Muscle of arm (tissue), 12 donors: ENCODE data around the gene CCDC51. TPM values are rescaled to one million over a fixed set of nuclear protein-coding genes. Genes with fewer than 3 reads are reported as not detected.
A peak's percentile ranks its signal among the peaks of the same experiment; 100 is the strongest.
"Not testable (repeated sequence)": the region's sequence is repeated elsewhere in the genome, so short reads cannot be mapped to it uniquely, and the experiment has no call there.

Source experiments
- DNase-seq: peaks from one replicate; pipeline ENCODE4 v3.0.0-alpha.2; 2013
- polyA plus RNA-seq, 12 donors: library from polyadenylated mRNA; unstranded; fragments of 120-200 nt; gene quantifications; one replicate each; pipeline ENCODE4 v1.2.1, GENCODE V29; 2013; ENCODE audit not compliant: insufficient read length in 12 of 12

The CCDC51 gene
- polyA plus RNA-seq, 12 donors, result 8.9 to 22.3 (median 11.0) TPM; not detected in 1

DNA sequence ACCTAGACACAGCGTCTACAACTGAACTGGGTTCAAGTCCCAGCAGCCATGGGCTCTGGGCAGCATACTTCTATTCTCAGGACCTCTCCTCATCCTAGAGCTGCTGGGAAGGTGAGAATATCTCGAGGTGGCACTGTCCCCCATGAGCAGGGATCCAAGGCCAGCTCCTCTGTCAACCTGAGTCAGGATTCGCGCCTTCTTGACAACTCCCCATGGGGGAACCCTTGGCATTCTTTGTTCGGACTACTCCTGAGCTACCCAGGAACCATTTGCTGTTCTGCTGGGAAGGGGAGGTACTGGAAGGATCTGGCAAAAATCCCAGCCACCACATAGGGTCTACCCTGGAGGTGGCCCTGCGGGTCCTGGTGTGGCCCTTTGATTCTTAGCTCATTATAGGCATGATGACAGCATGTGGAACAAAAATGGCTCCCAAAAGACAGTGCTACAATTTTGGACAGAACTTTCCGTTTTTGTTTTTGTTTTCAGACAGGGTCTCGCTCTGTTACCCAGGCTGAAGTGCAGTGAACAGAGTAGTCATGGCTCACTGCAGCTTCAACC lies 32.3 kb downstream of the CCDC51 start:
- DNase-seq, result no peak

DNA sequence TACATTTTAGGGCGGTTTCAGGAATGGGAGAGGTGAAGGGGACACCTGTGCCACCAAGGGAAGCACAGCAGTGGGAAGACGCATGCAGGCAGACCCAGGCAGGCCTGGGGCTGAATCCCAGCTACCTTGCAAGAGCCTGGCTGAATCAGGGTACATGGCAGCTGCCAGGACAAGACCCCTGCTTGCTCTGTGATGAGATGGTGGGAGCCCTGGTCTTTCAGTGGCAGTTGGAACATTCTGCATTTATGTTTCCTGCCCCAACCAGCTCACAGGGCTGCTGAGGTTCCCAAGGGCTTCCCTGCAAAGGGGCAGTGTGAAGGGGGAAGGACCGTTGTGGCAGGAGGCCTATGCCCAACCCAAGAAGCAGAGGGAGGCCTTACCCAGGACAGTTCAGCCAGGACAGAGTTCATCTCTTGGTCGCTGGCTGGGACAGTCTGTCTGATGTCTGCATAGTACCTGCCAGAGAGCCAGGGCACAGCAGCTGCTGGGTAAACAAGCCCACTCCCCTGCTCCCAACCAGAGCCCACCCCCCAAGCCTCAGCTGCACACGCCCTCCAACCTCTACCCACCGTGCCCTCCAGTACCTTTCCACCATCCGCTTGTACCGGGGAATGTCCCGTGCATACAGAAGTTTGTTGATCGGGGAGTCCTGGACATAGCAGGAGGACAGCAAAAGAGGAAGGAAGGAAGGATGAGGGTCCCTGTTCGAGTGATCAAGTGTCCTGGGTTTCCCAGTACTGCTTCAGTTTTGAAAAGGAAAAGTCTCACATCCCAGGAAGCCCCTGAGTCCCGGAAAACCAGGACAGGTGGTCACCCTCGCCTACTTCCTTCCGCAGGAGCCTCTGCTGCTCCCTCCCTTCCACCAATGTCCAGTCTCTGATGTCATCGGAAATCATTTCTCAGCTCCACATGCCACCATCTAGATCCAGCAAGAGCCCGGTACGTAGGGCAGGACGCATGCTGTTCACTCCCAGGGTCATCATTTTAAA lies 33.2 kb downstream of the CCDC51 start:
- no peak for DNase-seq

DNA sequence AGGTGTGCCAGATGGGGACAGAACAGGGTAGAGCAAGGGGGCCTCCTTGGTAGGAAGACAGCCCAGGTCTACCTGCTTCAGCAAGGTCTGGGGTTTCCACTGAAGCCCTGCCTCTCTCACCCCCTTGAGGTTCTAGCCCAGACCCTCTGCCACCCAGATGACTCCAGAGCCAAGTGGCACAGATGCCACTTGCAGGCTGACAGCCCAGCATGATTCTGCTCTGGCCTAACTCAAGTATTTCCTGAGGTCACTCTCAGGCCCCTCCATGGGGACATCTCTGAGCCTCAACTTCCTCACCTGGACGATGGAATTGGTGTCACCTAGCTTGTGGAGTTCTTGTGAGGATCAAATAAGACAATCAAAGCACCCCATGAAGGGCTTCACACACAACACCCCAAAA lies 33.9 kb downstream of the CCDC51 start:
- no peak for DNase-seq

DNA sequence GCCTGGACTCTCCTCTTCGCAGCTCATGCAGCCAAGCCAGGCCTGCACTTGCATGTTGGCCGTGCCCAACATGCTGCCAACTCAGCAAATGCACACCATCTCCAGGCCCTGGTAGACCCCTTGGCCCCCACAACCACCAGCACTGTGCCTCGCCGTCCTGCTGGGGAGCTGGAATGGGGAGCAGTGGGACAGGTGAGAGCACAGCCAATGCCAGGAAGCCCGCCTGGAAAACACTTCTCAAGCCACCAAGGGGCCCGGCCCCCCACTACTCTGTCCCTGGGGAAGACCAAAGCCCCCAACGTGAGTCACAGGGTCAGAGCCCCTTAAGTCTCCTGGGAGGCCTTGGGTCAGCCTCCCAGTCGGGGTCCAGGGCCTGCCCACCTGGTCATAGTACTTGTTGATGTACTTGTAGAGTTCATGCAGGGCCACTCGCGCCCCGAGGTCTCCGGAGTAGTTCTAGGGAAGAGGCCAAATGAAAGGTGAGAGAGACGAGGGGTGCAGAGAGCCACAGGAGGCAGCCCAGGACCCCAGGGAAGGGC lies 34.5 kb downstream of the CCDC51 start:
- no peak for DNase-seq

DNA sequence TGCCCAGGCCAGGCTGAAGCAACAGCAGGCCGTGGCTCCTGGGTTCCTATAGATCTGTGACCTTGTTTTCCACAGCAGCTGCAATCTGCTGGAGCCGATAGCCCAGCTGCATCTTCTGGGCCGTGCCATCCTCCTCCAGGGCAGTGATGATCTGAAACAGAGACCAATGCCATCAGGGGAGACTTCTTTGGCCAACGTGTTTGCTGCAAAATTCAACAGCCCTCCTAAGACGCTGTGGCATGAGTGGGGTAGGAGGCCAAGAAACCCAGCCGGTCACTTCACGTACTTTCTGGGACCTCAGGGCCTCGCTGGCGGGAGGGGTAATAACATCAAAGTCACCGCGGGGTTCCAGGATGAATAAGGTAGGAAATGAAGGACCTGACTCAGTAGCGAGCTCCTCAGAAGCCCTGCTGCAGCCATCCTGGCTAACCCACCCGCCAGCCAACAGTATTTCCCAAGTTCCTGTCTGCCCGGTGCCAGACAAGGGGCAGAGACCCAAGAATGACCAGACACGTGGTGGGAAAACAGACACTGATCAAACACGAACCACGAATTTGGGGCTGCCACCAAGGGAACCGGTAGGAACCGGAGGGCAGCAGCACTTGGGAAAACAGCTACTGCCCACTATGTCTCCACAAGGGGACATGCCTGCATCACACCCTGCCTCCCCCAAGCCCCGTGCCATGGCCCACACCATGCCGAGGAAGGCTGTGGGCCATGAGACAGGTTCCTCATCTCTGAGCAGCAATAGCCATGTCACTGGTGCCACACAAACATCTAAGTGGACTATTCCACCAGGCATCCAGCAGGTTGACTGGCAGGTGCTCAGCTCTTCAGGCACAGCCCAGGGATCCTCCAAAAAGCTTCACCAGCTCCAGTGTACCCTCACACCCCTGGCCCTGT lies 35.2 kb downstream of the CCDC51 start:
- no peak for DNase-seq

DNA sequence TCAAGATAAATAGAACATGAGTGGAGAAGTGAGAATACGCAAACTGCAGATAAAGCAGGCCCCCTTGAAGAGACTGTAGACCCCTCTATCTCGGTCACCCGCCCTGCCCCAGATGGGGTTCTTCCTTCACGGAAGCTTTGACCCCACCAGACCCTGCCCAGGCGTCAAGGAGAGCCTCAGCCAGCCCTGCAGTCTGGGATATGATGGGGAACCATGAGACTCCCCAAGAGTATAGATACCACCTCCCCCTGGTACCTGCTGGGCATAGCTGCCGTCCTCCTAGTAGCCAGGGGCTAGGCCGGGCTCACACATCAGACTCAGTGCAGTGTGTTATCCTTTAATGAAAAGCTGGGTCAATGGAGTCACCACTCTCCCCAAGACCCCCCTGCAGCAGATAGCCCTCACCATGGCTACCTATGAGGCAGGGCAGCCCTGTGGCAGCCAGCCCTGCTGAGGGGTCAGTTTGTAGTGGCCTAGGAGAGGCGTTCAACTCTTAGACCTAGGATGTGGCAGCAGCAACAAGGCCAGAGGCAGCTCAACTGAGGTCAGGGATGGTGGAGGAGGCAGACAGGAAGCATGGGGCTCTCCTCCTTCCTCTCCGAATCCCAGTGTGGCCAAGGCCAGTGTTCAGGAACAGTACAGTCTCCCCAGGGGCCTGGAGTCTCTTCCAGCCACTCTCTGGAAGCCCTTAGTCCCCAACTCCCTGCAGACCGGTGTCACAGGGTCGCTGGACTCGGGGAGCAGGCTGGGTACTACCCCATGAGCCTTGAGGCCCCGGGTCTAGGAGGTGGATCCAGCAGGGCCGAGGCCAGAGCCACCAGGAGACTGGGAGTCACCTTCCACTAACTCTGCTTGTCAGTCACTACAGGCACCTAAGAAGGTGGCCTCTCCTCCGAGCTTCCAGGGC lies 36.1 kb downstream of the CCDC51 start:
- DNase-seq, result no peak

DNA sequence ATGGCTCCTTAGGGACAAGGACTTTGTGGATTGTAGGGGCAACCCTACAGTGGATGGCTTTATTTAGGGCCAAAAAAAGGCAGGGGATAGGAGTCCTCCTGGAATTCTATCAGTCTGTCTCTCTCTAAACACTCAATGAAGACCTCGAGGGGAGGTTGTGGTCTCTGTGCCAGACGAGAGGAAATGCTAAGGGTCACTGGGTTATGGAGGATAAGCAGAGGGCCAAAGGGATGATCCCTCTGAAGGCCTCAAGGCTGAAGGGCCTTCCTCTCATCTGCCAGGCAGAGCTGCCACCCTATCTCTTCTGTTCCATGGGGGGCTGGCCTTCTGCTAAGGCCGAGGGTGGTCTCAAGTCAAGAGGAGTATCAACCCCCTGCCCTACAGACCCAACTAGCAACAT lies 37.0 kb downstream of the CCDC51 start:
- no peak for DNase-seq

DNA sequence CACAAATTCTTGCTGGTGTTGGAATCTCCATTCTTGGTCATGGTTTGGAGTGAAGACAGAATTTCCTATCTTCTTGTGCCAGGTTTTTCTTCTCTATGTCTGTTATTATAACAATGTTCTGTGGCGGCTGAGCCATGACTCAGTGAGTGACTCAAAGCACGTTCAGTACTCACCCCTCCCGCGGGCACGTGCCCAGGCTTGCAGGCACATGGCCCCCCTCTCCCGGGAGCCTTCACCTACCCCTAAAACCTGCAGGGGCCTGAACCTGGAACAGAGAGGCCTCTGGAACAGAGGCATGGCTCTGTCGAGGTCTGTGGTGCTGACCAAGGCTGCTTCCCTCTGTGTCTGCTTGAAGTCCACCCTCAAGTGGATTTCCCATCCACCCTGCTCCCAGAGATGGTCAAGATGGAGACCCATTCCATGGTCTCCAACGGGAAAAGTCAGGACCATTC lies 37.6 kb downstream of the CCDC51 start:
- peak; percentile 27 for DNase-seq

DNA sequence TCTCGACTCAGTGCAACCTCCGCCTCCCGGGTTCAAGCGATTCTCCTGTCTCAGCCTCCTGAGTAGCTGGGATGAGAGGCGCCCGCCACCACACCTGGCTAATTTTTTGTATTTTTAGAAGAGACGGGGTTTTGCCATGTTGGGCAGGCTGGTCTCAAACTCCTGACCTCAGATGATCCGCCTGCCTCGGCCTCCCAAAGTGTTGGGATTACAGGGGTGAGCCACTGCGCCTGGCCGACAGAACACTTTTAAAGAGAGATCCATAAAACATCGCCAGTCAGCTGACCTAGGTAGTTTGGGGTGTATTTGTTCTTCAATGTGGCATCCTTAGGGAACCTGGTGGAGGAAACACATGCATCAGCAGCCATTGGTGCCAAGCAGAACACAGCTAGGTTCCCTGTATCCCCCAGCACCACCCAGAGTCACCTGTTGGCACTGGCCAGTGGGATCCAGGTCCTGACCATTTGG lies 38.5 kb downstream of the CCDC51 start:
- not testable (repeated sequence) for DNase-seq

DNA sequence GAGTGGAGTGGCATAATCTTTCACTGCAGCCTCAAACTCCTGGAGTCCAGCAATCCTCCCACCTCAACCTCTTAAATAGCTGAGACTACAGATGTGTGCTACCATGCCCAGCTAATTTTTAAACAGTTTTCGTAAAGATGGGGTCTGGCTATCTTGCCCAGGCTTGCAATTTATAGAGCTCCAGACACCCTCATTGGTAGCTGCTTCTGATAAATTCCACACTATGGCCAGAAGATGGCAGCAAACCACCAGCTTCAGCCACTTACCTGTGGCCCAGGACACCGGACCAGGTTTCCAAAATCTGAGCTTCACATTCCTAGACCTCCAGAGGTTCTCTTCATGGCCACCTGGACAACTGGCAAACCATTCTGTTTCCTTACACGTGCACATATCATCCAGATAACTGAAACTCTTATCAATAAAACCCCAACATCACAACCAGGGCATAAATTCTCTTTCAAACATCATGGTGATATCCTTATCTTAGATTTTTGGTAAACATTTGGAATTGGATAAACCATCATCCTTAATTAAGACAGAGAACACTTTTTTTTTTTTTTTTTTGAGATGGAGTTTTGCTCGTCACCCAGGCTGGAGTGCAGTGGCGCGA lies 39.0 kb downstream of the CCDC51 start:
- peak; percentile 41 for DNase-seq

DNA sequence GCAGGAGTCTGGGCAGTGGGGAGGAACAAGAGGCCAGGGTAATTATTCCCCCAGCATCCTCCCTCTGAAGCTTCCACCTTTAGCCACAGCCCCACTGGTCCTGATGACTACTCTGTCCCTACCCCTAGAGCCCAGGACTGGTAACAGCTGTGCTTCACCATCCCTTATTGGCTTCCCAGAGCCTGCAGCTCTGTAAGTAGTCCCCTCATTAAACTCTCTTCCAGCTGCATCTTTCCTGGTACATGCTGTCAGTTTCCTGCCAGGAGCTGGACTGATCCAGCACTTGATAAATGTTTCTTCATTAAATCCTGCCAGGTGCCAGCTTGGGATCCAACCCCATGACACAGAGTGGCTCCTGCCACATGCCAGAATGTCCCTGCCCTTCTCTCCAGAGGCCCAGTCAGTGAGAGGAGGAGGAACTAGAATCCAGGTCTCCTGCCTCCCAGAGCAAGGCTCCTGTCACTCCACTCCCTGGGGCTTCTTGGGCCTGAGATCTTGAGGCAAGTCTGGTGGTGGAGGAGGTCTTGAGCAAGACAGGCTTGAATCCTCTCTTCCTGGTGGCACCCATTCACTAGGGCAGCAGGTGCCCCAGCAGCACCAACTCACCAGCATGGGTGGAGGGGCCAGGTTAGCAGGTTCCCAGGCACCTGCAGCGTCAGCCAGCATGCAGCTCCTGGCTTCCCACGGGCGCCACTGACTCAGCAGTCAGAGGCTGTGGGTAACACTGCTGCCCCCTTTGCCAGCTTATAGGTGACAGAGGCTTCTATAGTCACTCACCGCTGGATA lies 40.3 kb downstream of the CCDC51 start:
- no peak for DNase-seq

DNA sequence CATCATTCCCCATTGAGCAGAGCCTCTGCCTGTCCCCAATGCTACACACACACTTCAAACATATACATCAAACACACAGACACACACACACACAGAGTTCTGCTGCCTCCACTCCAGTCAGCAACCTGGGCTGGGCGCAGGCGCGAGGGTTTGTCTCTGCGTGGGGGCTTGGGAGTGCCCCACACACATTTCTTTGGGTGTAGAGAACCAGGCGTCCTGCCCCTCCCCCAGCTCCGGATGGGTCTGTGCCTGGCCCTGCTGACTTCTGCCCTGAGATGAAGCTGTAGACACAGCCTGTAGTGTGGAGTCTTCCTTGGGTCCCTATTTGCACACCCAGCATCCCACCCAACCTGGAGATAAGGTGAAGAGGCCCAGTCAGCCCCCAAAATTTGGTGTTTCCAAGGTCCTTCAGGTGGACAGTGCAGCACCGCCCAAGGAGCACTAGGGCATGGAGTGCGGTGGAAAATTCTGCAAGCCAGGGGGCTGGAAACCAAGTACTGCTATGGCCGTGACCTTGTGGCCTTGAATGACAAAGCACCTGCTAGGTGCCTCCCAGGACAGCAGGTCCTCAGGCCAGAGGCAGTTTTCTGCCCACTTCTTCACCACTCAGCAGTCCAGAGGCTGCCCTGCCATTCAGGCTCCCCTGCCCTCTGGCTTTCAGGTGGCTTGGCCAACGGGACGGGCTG lies 41.1 kb downstream of the CCDC51 start:
- DNase-seq, result no peak

DNA sequence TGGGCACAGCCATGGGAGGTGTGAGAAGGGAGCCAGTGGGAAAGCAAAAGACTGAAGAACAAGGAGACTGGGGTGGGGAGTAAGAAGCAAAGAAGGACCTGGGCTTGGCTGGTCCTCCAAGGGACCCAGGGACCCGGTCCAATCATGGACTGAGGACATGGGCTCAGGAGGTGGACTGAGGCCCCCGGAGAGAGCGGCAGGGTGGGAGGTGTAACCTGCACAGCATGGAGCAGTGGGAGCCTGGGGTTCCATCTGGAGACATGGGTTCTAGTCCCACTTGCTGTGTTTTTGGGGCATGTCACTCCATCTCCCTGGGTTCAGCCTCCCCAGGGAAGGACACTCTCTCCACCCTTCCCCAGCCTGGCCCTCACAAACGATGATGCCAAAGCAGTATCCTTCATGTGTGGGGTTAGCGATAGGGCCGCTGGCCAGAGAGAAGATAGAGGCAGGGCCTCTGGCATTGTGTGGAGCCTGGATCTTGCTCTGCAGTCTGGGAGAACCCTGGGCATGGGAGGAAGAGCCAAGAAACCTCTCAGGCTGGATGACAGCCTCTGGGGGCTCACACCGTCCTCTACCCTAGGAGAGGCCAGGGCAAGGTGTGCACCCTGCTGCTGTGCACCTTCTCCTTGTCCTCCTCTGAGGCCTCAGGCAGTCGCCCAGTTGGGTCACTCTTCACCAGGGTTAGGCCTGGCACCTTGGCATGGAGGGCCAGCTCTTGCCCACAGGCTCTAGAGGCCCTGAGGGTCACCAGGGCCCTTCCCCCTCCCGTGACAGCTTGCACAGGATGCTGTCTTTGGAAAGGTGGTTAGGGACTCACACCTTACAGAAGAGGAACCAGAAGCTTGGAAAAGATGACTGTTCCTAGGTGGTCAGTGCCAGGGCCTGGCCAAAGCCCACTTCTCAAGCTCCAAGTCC lies 41.9 kb downstream of the CCDC51 start:
- no peak for DNase-seq

DNA sequence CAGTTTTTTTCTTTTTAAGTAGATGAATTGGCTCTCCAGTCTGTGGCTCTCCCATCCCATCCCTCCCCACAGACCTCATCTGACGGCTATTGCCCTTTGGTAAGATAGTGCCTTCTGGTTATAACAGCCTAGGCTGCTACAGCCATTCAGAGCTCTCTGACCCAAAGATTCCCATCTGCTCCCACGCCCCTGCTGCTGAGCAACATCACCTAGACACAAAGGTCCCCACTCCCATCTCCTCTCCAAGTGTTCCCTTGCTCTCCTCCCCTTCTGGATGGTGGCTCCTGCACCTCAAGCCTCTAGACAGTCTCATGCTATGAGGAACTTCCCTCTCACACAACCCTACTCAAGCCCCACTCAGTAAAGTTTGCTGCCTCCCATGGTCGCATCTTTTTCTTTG lies 44.2 kb downstream of the CCDC51 start:
- no peak for DNase-seq

DNA sequence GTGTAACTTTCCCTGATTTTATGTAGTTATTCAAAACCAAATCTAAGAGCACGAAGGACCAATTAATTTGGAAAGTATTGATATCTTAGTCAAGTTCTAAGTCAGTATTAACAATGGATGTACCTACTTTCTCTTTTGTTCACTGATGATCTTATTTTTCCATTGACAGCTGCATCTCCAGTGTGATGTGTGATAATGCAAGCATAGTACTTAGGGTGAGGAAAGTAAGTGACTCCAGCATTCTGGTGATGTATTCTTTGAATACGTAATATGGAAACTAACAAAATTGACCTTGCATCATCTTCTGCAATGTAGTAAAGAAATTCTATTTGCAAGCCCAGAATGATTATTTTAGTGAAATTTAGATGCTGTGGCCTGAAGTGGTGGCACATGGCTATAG lies 45.5 kb downstream of the CCDC51 start:
- no peak for DNase-seq

DNA sequence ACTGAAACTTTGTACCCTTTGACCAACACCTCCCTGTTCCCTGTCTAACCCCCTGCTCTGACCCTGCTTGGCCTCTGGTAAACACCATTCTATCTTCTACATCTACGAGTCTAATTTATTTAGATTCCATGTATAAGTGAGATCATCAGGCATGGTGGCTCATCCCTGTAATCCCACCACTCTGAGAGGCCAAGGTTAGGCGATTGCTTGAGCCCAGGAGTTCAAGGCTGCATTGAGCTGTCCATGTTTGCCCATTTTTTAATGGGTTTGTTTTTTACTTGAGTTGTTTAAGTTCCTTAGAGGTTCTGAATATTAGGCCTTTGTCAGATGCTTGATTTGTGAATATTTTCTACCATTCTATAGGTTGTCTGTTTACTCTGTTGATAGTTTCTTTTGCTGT lies 51.0 kb downstream of the CCDC51 start:
- DNase-seq, result no peak

DNA sequence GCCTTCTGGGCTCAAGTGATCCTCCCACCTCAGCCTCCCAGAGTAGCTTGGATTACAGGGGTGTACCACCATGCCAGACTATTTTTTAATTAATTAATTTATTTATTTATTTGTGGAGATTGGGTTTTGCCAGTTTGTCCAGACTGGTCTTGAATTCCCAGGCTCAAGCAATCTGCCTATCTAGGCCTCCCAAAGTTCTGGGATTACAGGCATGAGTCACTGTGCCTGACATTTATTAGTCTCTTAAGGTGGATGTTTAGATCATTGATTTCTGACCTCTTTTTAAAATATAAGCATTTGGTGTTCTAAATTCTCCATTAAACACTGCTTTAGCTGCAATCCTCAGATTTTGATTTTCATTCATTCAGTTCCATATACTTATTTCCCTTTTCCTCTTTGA lies 52.3 kb downstream of the CCDC51 start:
- no peak for DNase-seq
